IPS-20b (cell line): ENCODE results near the gene MIOS.
"Not testable (repeated sequence)": the region's sequence is repeated elsewhere in the genome, so short reads cannot be mapped to it uniquely, and the experiment has no call there.

ENCODE experiments used
- H3K27ac ChIP-seq: one replicate; pipeline ENCODE4 v1.5.1; 2013; ENCODE audit warnings: low read length
- H3K27me3 ChIP-seq: 2 replicates; pipeline ENCODE4 v1.6.1; 2013; ENCODE audit warnings: mild to moderate bottlenecking, low read length, inconsistent platforms; ENCODE audit not compliant: insufficient read depth
- H3K36me3 ChIP-seq: 2 replicates; pipeline ENCODE4 v1.6.1; 2013; ENCODE audit warnings: low read depth, mild to moderate bottlenecking, inconsistent platforms, low read length, moderate library complexity; ENCODE audit not compliant: insufficient read depth
- H3K4me1 ChIP-seq: 2 replicates; pipeline ENCODE4 v1.6.1; 2013; ENCODE audit warnings: mild to moderate bottlenecking, control low read depth, inconsistent platforms, low read length, moderate library complexity; ENCODE audit not compliant: insufficient read depth
- H3K4me3 ChIP-seq: 2 replicates; pipeline ENCODE4 v1.5.1; 2013; ENCODE audit warnings: mild to moderate bottlenecking, low read length, inconsistent platforms
- H3K9ac ChIP-seq: 2 replicates; pipeline ENCODE4 v1.6.1; 2013; ENCODE audit warnings: low read depth, mild to moderate bottlenecking, inconsistent platforms, low read length, moderate library complexity
- H3K9me3 ChIP-seq: 2 replicates; pipeline ENCODE4 v1.6.1; 2013; ENCODE audit warnings: mild to moderate bottlenecking, low read depth, low read length, inconsistent platforms; ENCODE audit not compliant: insufficient read depth

The MIOS gene

DNA sequence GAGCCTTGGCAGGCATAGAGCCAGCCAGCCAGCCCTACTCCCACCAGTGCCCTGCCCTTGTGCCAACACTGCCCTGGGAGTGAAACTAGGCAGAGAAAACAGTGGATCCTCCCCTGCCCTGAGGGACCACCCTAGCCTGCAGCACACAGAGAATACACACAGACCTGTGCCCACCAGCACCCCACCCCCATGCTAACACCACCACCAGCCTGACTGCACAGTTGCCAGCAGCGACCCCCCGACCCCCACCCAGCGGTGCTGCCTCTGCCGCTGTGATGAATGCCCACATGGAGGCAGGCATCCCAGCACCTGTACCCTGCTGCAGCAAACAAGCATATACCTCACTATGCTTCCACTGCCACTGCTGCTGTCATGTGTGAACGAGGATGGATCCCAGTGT is 9.4 kb upstream of the MIOS start:
- Histone ChIP-seq H3K4me1 (no peaks in the 10 kb centered on the region), H3K27me3 (no peaks in the 10 kb centered on the region), H3K4me3 (no peak overlapping the region), H3K9me3 (no peaks in the 10 kb centered on the region), H3K9ac (no peak overlapping the region), H3K36me3 (no peaks in the 10 kb centered on the region), H3K27ac (no peak overlapping the region)

DNA sequence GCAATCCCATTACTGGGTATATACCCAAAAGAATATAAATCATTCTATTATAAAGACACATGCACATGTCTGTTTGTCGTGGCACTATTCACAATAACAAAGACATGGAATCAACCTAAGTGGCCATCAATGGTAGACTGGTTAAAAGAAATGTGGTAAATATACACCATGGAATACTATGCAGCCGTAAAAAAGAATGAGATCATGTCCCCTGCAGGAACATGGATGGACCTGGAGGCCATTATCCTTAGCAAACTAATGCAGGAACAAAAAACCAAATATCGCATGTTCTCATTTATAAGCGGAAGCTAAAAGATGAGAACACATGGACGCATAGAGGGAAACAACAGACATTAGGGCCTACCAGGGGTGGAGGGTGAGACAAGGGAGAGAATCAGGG is 5.1 kb upstream of the MIOS start:
- not testable (repeated sequence) for H3K4me1 ChIP-seq, H3K9ac ChIP-seq, H3K36me3 ChIP-seq, H3K9me3 ChIP-seq, H3K27ac ChIP-seq, H3K4me3 ChIP-seq, H3K27me3 ChIP-seq

DNA sequence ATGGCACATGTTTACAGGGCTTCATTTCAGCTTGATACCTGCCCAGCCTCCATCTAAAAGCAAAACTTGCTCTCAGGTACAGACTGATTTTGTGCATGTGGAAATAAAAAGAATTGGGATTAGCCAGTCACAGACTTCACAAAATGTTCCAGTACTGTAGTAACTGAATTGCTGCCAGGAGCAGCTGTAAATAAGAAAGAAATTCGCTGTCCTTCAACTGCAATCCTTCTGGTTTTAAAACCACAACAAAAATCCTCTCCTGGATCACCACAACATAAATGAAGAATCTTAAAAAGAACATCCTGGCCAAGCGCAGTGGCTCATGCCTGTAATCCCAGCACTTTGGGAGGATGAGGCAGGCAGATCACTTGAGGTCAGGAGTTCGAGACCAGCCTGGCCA is 3.9 kb upstream of the MIOS start:
- H3K27ac ChIP-seq, result no peak overlapping the region
- no peaks in the 10 kb centered on the region for H3K9me3 ChIP-seq

DNA sequence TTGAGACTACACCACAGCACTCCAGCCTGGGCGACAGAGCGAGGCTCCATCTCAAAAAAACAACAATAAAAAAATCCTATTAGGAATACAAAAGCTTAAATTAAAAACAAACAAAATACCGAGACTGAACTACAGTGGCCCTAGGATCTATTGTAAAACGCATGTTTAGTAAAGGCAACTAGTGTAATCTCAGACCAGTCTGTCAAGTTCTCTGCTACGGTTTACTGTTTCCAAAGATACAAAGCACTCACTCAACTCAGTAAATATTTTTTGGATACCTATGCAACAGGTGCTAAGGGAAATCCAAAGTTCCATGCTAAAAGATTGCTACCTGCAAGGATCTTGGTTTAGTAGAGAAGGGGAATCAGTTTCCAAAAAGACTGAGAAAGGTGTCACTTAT is 3.4 kb upstream of the MIOS start:
- H3K4me3 ChIP-seq, result no peak overlapping the region
- H3K27ac ChIP-seq, result no peak overlapping the region
- peaks cover 2% of the 10 kb centered on the region for H3K4me1 ChIP-seq
- no peak overlapping the region for H3K9ac ChIP-seq
- H3K27me3 ChIP-seq, result no peaks in the 10 kb centered on the region
- no peaks in the 10 kb centered on the region for H3K9me3 ChIP-seq
- H3K36me3 ChIP-seq, result 0 out of 2 replicates have a peak, but pooled peaks cover 2% of the 10 kb centered on the region

More for the DNA sequence above, 3.9 kb upstream of the MIOS start:
- no peaks in the 10 kb centered on the region for H3K36me3 ChIP-seq
- H3K27me3 ChIP-seq, result no peaks in the 10 kb centered on the region
- no peak overlapping the region for H3K4me3 ChIP-seq
- H3K9ac ChIP-seq, result no peak overlapping the region
- H3K4me1 ChIP-seq, result no peaks in the 10 kb centered on the region; the same call in 1 of the 2 replicates

DNA sequence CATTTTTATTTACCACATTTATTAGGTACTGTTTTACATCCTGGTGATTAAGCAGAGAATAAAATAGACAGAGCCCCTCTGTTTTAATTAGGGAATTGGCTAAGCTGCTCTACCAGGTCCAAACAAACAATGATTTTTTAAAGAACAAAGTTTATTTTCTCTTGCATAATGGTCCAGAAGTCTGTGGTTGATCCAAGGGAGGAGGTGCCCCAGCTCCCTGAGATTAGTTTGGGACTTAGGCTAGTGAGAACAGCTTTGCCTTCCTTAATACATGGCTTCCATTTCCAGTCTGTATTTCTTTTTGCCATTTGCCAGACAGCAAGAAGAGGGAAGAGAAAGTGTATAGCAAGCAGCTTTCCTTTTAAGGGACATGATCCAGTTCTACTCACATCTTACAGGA is 2.9 kb upstream of the MIOS start:
- no peak overlapping the region for H3K27ac ChIP-seq
- H3K4me3 ChIP-seq, result no peak overlapping the region
- H3K9ac ChIP-seq, result no peak overlapping the region
- H3K4me1 ChIP-seq, result peaks cover 6% of the 10 kb centered on the region
- H3K9me3 ChIP-seq, result no peaks in the 10 kb centered on the region
- H3K36me3 ChIP-seq, result peaks cover 8% of the 10 kb centered on the region; the same call in 1 of the 2 replicates
- H3K27me3 ChIP-seq, result no peaks in the 10 kb centered on the region

DNA sequence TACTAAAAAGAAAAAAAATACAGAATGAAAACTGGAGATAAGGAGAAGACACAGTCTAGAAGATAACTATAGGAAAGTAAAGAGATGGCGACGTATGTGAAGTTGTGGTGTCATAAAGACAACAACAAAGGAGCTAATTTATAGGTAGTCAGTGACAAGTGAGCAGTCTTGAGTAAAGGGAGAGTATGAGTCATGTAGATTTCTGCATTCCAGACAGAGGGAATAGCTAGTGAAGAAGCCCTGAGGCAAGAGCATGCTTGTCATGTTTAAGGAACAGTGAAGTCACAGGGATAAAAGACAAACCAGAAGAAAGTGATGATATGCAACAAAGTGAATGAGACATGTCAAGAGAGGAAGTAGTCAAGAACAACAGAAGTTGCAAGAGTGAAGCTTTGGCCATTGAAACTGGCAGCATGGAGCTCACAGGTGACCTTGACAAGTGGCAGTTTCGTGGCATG is 2.3 kb upstream of the MIOS start:
- Histone ChIP-seq H3K27me3 (no peaks in the 10 kb centered on the region), H3K4me1 (peaks cover 6% of the 10 kb centered on the region), H3K9ac (no peak overlapping the region), H3K9me3 (no peaks in the 10 kb centered on the region), H3K36me3 (peaks cover 13% of the 10 kb centered on the region), H3K27ac (no peak overlapping the region), H3K4me3 (no peak overlapping the region)

DNA sequence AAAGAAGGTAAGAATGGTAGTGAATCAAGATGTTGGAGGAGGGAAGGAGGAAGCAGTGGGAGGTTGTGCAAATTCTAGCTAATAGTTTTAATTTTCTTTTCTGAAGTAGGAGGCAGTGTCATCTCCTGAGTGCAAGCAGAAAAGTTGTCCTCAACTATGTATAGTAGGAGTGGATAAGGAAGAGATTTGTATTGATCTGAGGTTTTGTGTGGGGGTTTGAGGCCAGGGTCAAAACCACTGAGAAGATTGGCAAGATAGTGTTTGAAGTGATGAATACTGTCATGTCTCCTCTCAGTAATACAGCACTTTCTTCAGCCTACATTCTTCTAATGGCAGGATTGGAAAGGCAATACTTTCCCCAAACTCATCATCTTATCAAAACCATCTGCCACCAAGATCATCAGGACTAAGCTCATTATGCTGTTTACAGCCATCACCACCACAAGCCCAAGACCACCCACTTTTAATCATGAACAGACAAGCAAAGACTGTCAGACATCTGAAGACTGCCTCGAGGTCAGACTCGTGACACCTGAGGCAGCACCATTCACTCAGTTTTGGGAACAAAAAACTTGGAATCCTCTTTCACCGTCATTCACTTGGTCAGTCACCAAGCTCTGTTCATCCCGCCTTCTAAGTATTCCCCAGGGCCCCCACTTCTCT is 1.5 kb upstream of the MIOS start:
- no peaks in the 10 kb centered on the region for H3K27me3 ChIP-seq
- H3K4me3 ChIP-seq, result no peak overlapping the region
- H3K36me3 ChIP-seq, result peaks cover 21% of the 10 kb centered on the region
- H3K9me3 ChIP-seq, result peaks cover 1% of the 10 kb centered on the region; the same call in 1 of the 2 replicates
- H3K4me1 ChIP-seq, result peaks cover 6% of the 10 kb centered on the region
- H3K27ac ChIP-seq, result no peak overlapping the region
- H3K9ac ChIP-seq, result no peak overlapping the region

DNA sequence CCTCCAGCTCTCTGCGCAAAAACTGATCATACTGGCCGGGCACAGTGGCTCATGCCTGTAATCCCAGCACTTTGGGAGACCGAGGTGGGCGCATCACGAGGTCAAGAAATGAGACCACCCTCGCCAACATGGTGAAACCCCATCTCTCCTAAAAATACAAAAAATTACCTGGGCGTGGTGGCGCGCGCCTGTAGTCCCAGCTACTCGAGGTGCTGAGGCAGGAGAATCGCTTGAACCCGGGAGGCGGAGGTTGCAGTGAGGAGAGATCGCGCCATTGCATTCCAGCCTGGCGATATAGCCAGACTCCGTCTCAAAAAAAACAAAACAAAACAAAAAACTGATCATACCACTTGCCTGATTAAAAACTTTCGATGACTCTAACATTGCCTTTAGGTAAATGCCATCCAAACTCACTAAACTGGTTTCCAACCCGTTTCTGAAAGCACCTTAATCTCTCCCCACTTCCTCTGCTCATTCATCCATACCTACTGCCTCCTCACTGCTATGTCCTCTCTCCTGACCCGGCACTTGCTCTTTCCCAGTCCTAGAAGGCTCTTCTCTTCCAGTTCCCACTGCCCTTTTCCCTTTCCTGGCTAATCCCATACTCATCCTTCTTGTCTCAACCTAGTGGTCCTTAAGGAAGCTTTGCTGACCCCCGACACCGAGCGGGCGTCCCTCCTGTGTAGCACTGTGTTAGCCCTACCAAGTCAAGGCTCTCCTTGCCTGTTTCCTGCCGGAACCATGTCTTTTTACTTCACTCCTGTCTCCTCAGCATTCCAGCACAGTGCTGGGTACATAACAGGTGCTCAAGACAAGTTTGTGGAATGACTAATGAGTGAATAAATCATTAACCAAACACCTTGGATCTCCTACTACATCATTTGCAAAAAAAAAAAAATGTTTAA is 686 bp upstream of the MIOS start:
- Histone ChIP-seq H3K4me3 (peak overlapping the region; percentile 81), H3K9ac (peak overlapping the region; percentile 81; the same call in 1 of the 2 replicates), H3K4me1 (peaks cover 6% of the 10 kb centered on the region), H3K27me3 (no peaks in the 10 kb centered on the region), H3K27ac (peak overlapping the region; percentile 44), H3K9me3 (peaks cover 6% of the 10 kb centered on the region; the same call in 1 of the 2 replicates), H3K36me3 (peaks cover 30% of the 10 kb centered on the region)

DNA sequence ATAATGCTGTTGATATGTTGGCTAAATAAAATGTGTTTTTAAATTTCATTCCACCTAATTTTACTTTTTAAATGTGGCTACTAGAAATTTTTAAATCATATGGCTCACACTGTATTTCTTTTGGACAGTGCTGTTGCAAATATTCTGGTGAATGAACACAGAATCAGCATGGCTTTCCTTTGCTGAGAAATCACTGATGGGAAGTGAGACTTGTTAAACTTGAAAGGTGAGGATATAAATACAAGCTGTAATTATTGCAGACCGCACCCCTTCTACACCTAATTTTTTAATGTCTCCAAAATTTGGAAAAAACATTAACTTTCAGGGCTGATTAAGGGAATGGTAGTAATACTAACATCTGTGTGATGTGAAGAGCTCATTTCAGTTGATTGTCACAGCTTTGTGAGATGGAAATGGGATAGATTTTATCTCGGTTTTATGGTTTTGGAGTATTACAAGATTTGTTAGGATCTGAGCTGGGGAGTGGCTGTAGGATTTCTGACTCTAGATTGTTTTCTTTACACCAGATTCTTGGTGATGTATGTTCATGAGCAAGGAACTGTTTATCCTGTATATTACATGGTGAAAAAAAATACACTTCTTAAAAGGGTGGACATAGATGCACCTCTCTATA is 1.3 kb downstream of the MIOS start:
- H3K4me1 ChIP-seq, result peaks cover 6% of the 10 kb centered on the region
- peak overlapping the region; percentile 81 for H3K4me3 ChIP-seq
- H3K27ac ChIP-seq, result no peak overlapping the region
- H3K36me3 ChIP-seq, result peaks cover 47% of the 10 kb centered on the region
- no peaks in the 10 kb centered on the region for H3K27me3 ChIP-seq
- H3K9ac ChIP-seq, result peak overlapping the region; percentile 81
- H3K9me3 ChIP-seq, result peaks cover 6% of the 10 kb centered on the region; the same call in 1 of the 2 replicates

DNA sequence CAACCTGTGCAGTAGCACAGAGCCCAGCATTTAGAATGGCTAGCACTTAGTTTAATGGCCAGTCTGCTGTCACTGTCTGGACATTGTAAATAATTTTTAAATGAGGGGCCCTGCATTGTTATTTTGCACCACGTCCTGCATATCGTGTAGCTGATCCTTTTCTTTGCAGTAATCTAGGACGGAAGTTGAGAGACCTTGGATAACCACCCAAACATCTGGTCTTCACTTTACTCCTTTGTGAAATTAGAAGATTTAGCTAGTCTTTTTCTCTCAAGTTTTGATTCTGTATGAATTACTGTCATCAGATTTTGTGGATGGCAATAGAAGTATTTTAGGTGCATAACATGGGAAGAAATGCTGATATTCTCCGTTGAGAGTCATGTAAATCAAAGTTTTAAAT is 1.9 kb downstream of the MIOS start:
- Histone ChIP-seq H3K9ac (peak overlapping the region; percentile 81; the same call in 1 of the 2 replicates), H3K4me1 (peaks cover 6% of the 10 kb centered on the region), H3K9me3 (peaks cover 6% of the 10 kb centered on the region; the same call in 1 of the 2 replicates), H3K4me3 (peak overlapping the region; percentile 81), H3K36me3 (peaks cover 52% of the 10 kb centered on the region), H3K27ac (no peak overlapping the region), H3K27me3 (no peaks in the 10 kb centered on the region)

DNA sequence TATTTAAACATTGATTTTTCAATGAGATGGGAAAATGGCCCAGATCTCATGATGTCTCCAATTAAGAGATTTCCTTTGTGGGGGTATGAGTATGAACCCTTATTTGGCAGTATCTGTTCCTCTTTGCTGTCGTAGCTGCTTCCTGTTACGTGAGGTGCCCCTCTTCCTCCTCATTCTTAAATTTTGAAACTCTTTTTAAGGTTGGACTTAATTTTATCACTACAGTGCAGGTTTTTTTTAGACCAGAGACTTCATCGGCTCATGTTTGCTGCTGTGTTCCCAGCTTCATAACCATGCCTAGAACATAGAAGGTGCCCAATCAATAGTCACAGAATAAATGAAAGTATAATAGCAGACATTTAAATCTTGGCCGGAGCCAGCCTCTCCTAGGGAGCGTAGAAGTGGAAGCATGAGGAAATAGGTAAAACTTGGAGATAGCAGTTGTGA is 2.4 kb downstream of the MIOS start:
- no peak overlapping the region for H3K27ac ChIP-seq
- H3K36me3 ChIP-seq, result peaks cover 57% of the 10 kb centered on the region
- H3K9ac ChIP-seq, result no peak overlapping the region
- peaks cover 6% of the 10 kb centered on the region; the same call in 1 of the 2 replicates for H3K9me3 ChIP-seq
- H3K4me3 ChIP-seq, result peak overlapping the region; percentile 81; the same call in 1 of the 2 replicates
- no peaks in the 10 kb centered on the region for H3K27me3 ChIP-seq
- peaks cover 6% of the 10 kb centered on the region for H3K4me1 ChIP-seq
